IMR-90 (cell line): ENCODE measurements around the gene ROCK2. TPM values are rescaled to one million over a fixed set of nuclear protein-coding genes. Genes with fewer than 3 reads are reported as not detected.

ENCODE experiments used
- ATAC-seq: fragments of 200-7000 bp; cut with Tn5 transposase; 2 replicates; pipeline ENCODE4 v1.9.1; 2020; ENCODE audit warnings: low read depth, mild to moderate bottlenecking, moderate library complexity
- BruUV-seq: library from RNA; stranded (reverse); fragments of 400-500 nt; replicated peaks from 2 replicates; lab custom pipeline; 2021; lab: Mats Ljungman, UMichigan
- CTCF ChIA-PET: fragments of 300-600 bp; formaldehyde crosslinking; extraction: SDS; loops from one replicate; lab custom pipeline; 2021; ENCODE audit warnings: antibody characterized with exemption; lab: Yijun Ruan, JAX
- POLR2A ChIA-PET: fragments of 300-600 bp; sonication (Branson Sonifier 250); formaldehyde crosslinking; loops from one replicate; lab custom pipeline; 2022; ENCODE audit warnings: antibody characterized with exemption; ENCODE audit not compliant: unreplicated experiment; lab: Charles Lee
- DNase-seq: peaks from one replicate; pipeline ENCODE4 v3.0.0; 2013
- H2AFZ ChIP-seq: replicated peaks from 2 replicates; pipeline ENCODE3; 2013; ENCODE audit warnings: low read length, mild to moderate bottlenecking; ENCODE audit not compliant: poor library complexity
- H2AK5ac ChIP-seq: 2 replicates; pipeline ENCODE4 v1.6.1; 2013; ENCODE audit warnings: low read depth, low read length, inconsistent platforms
- H2AK9ac ChIP-seq: replicated peaks from 2 replicates; pipeline ENCODE3; 2013; ENCODE audit warnings: mild to moderate bottlenecking, low read depth, low read length, moderate library complexity; ENCODE audit not compliant: poor library complexity
- H2BK120ac ChIP-seq: 2 replicates; pipeline ENCODE4 v1.6.1; 2013; ENCODE audit warnings: low read depth, low read length, inconsistent platforms
- H2BK15ac ChIP-seq: 3 replicates; pipeline ENCODE4 v1.6.1; 2013; ENCODE audit warnings: low read depth, low read length, inconsistent platforms
- H2BK20ac ChIP-seq: 2 replicates; pipeline ENCODE4 v1.6.1; 2013; ENCODE audit warnings: low read depth, mild to moderate bottlenecking, inconsistent platforms, low read length, moderate library complexity
- H2BK5ac ChIP-seq: 2 replicates; pipeline ENCODE4 v1.6.1; 2013; ENCODE audit warnings: mild to moderate bottlenecking, low read depth, low read length, inconsistent platforms; ENCODE audit not compliant: poor library complexity, severe bottlenecking
- H3K14ac ChIP-seq: replicated peaks from 2 replicates; pipeline ENCODE4 v1.6.1; 2013; ENCODE audit warnings: low read depth, low read length, inconsistent platforms
- H3K18ac ChIP-seq: 2 replicates; pipeline ENCODE4 v1.6.1; 2013; ENCODE audit warnings: low read depth, low read length, control low read depth
- H3K23ac ChIP-seq: 2 replicates; pipeline ENCODE4 v1.6.1; 2013; ENCODE audit warnings: low read depth, low read length, inconsistent platforms
- H3K27ac ChIP-seq: 2 replicates; pipeline ENCODE4 v1.5.1; 2013; ENCODE audit warnings: mild to moderate bottlenecking, control low read depth, low read length; ENCODE audit not compliant: insufficient read depth
- H3K27me3 ChIP-seq: 2 replicates; pipeline ENCODE4 v1.6.1; 2013; ENCODE audit warnings: low read length; ENCODE audit not compliant: control insufficient read depth, insufficient read depth
- H3K36me3 ChIP-seq: 2 replicates; pipeline ENCODE4 v1.6.1; 2013; ENCODE audit warnings: low read length, mixed read lengths; ENCODE audit not compliant: control insufficient read depth, insufficient read depth
- H3K4ac ChIP-seq: 2 replicates; pipeline ENCODE4 v1.6.1; 2013; ENCODE audit warnings: low read depth, low read length, inconsistent platforms
- H3K4me1 ChIP-seq: 2 replicates; pipeline ENCODE4 v1.6.1; 2013; ENCODE audit warnings: low read length, mixed read lengths; ENCODE audit not compliant: control insufficient read depth, insufficient read depth
- H3K4me2 ChIP-seq: 2 replicates; pipeline ENCODE4 v1.6.1; 2013; ENCODE audit warnings: low read depth, mild to moderate bottlenecking, control low read depth, low read length, moderate library complexity
- H3K4me3 ChIP-seq: 2 replicates; pipeline ENCODE4 v1.5.1; 2013; ENCODE audit warnings: low read depth, mild to moderate bottlenecking, control low read depth, low read length, moderate library complexity; ENCODE audit not compliant: insufficient read depth
- H3K56ac ChIP-seq: 2 replicates; pipeline ENCODE4 v1.6.1; 2013; ENCODE audit warnings: low read length, inconsistent platforms; ENCODE audit not compliant: insufficient read depth; ENCODE audit errors: extremely low read depth
- H3K79me1 ChIP-seq, 2 experiments: 2 replicates each; pipeline ENCODE4 v1.6.1; 2013; ENCODE audit warnings: low read length in 2 of 2, inconsistent platforms in 1 of 2, low read depth in 1 of 2
- H3K9ac ChIP-seq: 2 replicates; pipeline ENCODE4 v1.6.1; 2013; ENCODE audit warnings: low read depth, low read length, control low read depth
- H3K9me1 ChIP-seq: 2 replicates; pipeline ENCODE4 v1.6.1; 2013; ENCODE audit warnings: low read length, inconsistent platforms; ENCODE audit not compliant: insufficient read depth
- H3K9me3 ChIP-seq: 2 replicates; pipeline ENCODE4 v1.6.1; 2013; ENCODE audit warnings: low read length; ENCODE audit not compliant: control insufficient read depth, insufficient read depth
- H4K20me1 ChIP-seq: 2 replicates; pipeline ENCODE4 v1.6.1; 2013; ENCODE audit warnings: low read length, inconsistent platforms; ENCODE audit not compliant: insufficient read depth
- H4K5ac ChIP-seq: 2 replicates; pipeline ENCODE4 v1.6.1; 2013; ENCODE audit warnings: mild to moderate bottlenecking, low read depth, low read length, control low read depth
- H4K8ac ChIP-seq, 2 experiments: 2 replicates each; pipeline ENCODE4 v1.6.1; 2013; ENCODE audit warnings: low read depth in 2 of 2, low read length in 2 of 2, control low read depth in 1 of 2, inconsistent platforms in 1 of 2
- H4K91ac ChIP-seq: 2 replicates; pipeline ENCODE4 v1.6.1; 2013; ENCODE audit warnings: low read depth, low read length, inconsistent platforms; ENCODE audit not compliant: insufficient read depth
- FOS ChIP-seq: fragments of 150-350 bp; IDR thresholded peaks from 2 replicates; pipeline ENCODE4 v1.6.1; 2016; ENCODE audit warnings: low read depth, low read length
- MXI1 ChIP-seq: IDR thresholded peaks from 2 replicates; pipeline ENCODE4 v1.6.1; 2012; ENCODE audit warnings: low read depth, mild to moderate bottlenecking, low read length, moderate library complexity, borderline replicate concordance
- RAD21 ChIP-seq: IDR thresholded peaks from 2 replicates; pipeline ENCODE4 v1.6.1; 2012; ENCODE audit warnings: low read length, improper control_type of control experiment
- WGBS, 2 experiments: methylation state at CpG; one replicate each; pipeline versions ENCODE4 v1.1.5 to v1.1.7; 2013; ENCODE audit warnings: missing lambda C conversion rate in 2 of 2; ENCODE audit not compliant: insufficient read length in 1 of 2; ENCODE audit errors: extremely low coverage in 2 of 2; 5-methylcytosine and 5-hydroxymethylcytosine counted together
- dilution Hi-C: fragments of 300-500 bp; cut with HindIII; formaldehyde crosslinking; loops from one replicate; pipeline ENCODE4 v1.14.3; 2018; ENCODE audit warnings: low sequenced_read_pairs; ENCODE audit not compliant: unreplicated experiment
- in situ Hi-C: fragments of 300-500 bp; cut with MboI; formaldehyde crosslinking; loops from 3 replicates; pipeline ENCODE4 v1.14.3; 2019; ENCODE audit warnings: low sequenced_read_pairs, inconsistent platforms, mixed read lengths
- intact Hi-C: fragments of 100-400 bp; cut with micrococcal nuclease; formaldehyde crosslinking; loops from 2 replicates; pipeline ENCODE4 v1.10.0; 2022
- polyA plus RNA-seq, 3 experiments: library from polyadenylated mRNA; depleted of rRNA; stranded (reverse); fragments of >200 nt; gene quantifications; 2 replicates each; pipeline ENCODE4 v1.2.3, GENCODE V29; 2012; ENCODE audit warnings: low replicate concordance in 1 of 3
- total RNA-seq: library from RNA; depleted of rRNA; stranded (reverse); fragments of >200 nt; gene quantifications from 2 replicates; pipeline ENCODE4 v1.2.3, GENCODE V29; 2012

ROCK2 gene
- total and polyA plus RNA-seq, 2 of the 4 experiments (the other 2 are of a cell fraction), result 9.0 to 28.3 TPM

DNA sequence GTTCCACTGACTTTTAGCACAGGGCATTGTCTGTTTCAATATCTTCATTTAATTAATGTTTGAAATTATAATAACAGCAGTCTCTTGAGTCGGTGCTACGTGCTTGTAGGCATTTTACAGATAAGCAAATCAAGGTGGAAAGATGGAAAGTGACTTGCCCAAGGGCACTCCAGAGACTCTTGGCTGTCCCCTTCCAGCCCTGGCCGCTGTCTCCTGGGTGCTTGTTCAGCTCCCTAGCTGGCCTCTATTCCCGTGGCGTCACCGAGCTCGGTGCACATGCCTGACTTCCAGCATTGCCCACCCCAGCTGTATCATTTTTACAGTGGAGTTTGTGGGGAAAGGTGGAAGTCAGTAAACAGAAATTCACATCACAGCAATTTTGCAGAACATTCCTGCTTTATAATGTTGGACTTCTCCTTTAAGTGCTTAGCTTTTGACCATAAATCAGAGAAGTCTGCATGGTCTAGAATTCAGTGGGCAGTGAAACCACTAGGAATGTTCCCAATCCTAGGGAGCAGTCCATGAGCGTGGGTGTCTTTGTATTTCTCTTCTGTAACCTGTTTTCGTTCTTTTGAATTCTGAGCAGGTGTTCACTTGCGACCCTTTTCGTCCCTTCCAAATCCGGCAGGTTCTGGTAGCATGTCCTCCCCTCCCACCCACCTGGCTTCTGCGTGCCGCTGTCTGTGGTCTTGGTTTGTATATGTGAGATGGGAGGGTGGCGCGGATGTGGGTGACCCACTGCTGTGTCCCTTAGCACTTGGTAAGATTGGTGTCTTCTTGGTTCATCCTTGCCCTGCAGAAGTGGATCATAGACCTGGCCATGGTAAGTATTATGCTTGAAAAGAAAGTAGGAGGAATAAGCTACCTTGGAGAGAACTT, 180.8 kb downstream of the ROCK2 start (continued):
- TF ChIP-seq RAD21 (no peak), FOS (no peak)

DNA sequence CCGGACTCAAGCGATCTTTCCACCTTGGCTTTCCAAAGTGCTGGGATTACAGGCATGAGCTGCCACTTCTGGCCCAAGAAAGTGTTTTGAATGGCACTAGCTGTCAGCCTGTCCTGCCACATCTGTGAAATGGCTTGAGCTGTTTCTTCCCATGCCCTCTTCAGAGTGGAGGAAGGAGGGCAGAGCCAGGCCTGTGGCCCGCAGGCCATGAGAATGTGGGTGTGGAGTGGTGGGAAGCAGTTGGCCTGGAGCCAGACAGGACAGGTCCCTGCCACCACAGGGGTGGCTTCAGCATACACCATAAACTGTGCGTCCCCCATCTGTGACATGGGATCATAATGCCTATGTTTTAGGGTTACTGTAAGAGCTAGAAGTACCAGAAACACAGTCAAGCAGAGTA, 182.7 kb downstream of the ROCK2 start:
- H3K79me1 ChIP-seq, result no peaks in the 10 kb centered on the region; a peak in 1 of 4 replicates
- no TSS peak for BruUV-seq
- no peak overlapping the region for H4K91ac ChIP-seq
- ATAC-seq (no peak), DNase-seq (no peak)
- WGBS, 2 experiments, result no CpG with 5 or more reads among the region's 4 CpGs
- H3K4me3 ChIP-seq, result no peak overlapping the region
- H3K4ac ChIP-seq, result no peak overlapping the region
- H4K20me1 ChIP-seq, result no peaks in the 10 kb centered on the region
- H3K18ac ChIP-seq, result no peak overlapping the region
- H3K56ac ChIP-seq, result no peak overlapping the region
- H4K5ac ChIP-seq, result no peak overlapping the region
- no peak overlapping the region for H3K14ac ChIP-seq
- no peaks in the 10 kb centered on the region for H3K27me3 ChIP-seq
- no peak overlapping the region for H2BK20ac ChIP-seq
- no peaks in the 10 kb centered on the region for H3K9me1 ChIP-seq
- H3K36me3 ChIP-seq, result peaks cover 2% of the 10 kb centered on the region
- ChIA-PET POLR2A (no interaction called here), CTCF (no interaction called here)
- no peak overlapping the region for H2AK5ac ChIP-seq
- H4K8ac ChIP-seq, result no peak overlapping the region
- no peak overlapping the region for H2BK120ac ChIP-seq
- no peaks in the 10 kb centered on the region for H3K9me3 ChIP-seq
- H3K23ac ChIP-seq, result no peak overlapping the region
- dilution Hi-C loops, result no loop called here
- H2AK9ac ChIP-seq, result peak overlapping the region; percentile 52
- H2BK15ac ChIP-seq, result no peak overlapping the region
- intact Hi-C loops, result no loop called here
- in situ Hi-C loops, result no loop called here
- no peak overlapping the region for H3K9ac ChIP-seq
- H3K27ac ChIP-seq, result no peak overlapping the region
- TF ChIP-seq MXI1, result no peak
- no peak overlapping the region for H3K4me2 ChIP-seq
- H2BK5ac ChIP-seq, result no peak overlapping the region
- no peak overlapping the region for H2AFZ ChIP-seq
- H3K4me1 ChIP-seq, result no peaks in the 10 kb centered on the region
